GM23338 (cell line): ENCODE measurements around the gene TMEM218. TPM values are rescaled to one million over a fixed set of nuclear protein-coding genes. Genes with fewer than 3 reads are reported as not detected.

Experiments used
- ATAC-seq: fragments of 200-7000 bp; cut with Tn5 transposase; 3 replicates; pipeline ENCODE4 v1.9.1; 2020
- DNase-seq: peaks from one replicate; pipeline ENCODE4 v3.0.0-alpha.2; 2015; ENCODE audit warnings: low spot score
- H2AFZ ChIP-seq: fragments of 200-600 bp; sonication (generic); 2 replicates; pipeline ENCODE4 v1.8.0; 2016; ENCODE audit warnings: antibody characterized with exemption, mild to moderate bottlenecking, moderate library complexity
- H3F3A ChIP-seq: fragments of 200-600 bp; sonication (generic); replicated peaks from 2 replicates; pipeline ENCODE4 v1.8.0; 2017; ENCODE audit warnings: antibody characterized with exemption, mixed run types, low read depth
- H3K27ac ChIP-seq: fragments of 200-600 bp; sonication (generic); 2 replicates; pipeline ENCODE4 v1.6.1; 2016; ENCODE audit warnings: low read depth
- H3K27me3 ChIP-seq: fragments of 200-600 bp; sonication (generic); 2 replicates; pipeline ENCODE4 v1.8.0; 2016; ENCODE audit warnings: mild to moderate bottlenecking, mixed run types, moderate library complexity; ENCODE audit not compliant: insufficient read depth
- H3K36me3 ChIP-seq: fragments of 200-600 bp; sonication (generic); 2 replicates; pipeline ENCODE4 v1.8.0; 2016; ENCODE audit warnings: mild to moderate bottlenecking; ENCODE audit not compliant: insufficient read depth
- H3K4me1 ChIP-seq: fragments of 200-600 bp; sonication (generic); 2 replicates; pipeline ENCODE4 v1.8.0; 2016; ENCODE audit warnings: mild to moderate bottlenecking, moderate library complexity; ENCODE audit not compliant: insufficient read depth
- H3K4me2 ChIP-seq: fragments of 200-600 bp; sonication (generic); 2 replicates; pipeline ENCODE4 v1.7.1; 2017; ENCODE audit warnings: mixed run types
- H3K4me3 ChIP-seq: fragments of 200-600 bp; sonication (generic); 2 replicates; pipeline ENCODE4 v1.6.1; 2016; ENCODE audit warnings: mixed run types
- H3K79me2 ChIP-seq: fragments of 200-600 bp; sonication (generic); replicated peaks from 2 replicates; pipeline ENCODE4 v1.8.0; 2017; ENCODE audit warnings: mild to moderate bottlenecking; ENCODE audit not compliant: insufficient read depth
- H3K9me2 ChIP-seq: fragments of 200-600 bp; sonication (generic); 2 replicates; pipeline ENCODE4 v1.8.0; 2017; ENCODE audit not compliant: insufficient read depth
- H4K20me1 ChIP-seq: fragments of 200-600 bp; sonication (generic); replicated peaks from 2 replicates; pipeline ENCODE4 v1.8.0; 2017; ENCODE audit warnings: mild to moderate bottlenecking; ENCODE audit not compliant: insufficient read depth
- H3K27ac Mint-ChIP-seq: 2 replicates; pipeline ENCODE4 v1.8.0; 2020; ENCODE audit warnings: inconsistent platforms, mild to moderate bottlenecking, moderate library complexity, mixed read lengths
- H3K27me3 Mint-ChIP-seq: 3 replicates; pipeline ENCODE4 v1.8.0; 2022; ENCODE audit warnings: low read depth, mild to moderate bottlenecking, moderate library complexity, mixed read lengths, inconsistent platforms; ENCODE audit not compliant: insufficient read depth, poor library complexity
- H3K36me3 Mint-ChIP-seq: 3 replicates; pipeline ENCODE4 v1.8.0; 2021; ENCODE audit warnings: low read depth, mild to moderate bottlenecking, inconsistent platforms, moderate library complexity, mixed read lengths
- H3K4me1 Mint-ChIP-seq: 3 replicates; pipeline ENCODE4 v1.8.0; 2020; ENCODE audit warnings: mild to moderate bottlenecking, inconsistent platforms, mixed read lengths
- H3K4me3 Mint-ChIP-seq: 3 replicates; pipeline ENCODE4 v1.8.0; 2021; ENCODE audit warnings: moderate library complexity, mild to moderate bottlenecking, inconsistent platforms, mixed read lengths
- H3K9me3 Mint-ChIP-seq: 3 replicates; pipeline ENCODE4 v1.8.0; 2020; ENCODE audit warnings: moderate library complexity, mild to moderate bottlenecking, inconsistent platforms, mixed read lengths
- CREB1 ChIP-seq: fragments of 250-450 bp; sonication (Bioruptor Pico); IDR thresholded peaks from 2 replicates; pipeline ENCODE4 v1.5.0; 2020; ENCODE audit warnings: low read depth, mild to moderate bottlenecking, moderate library complexity
- CTCF ChIP-seq, 2 experiments: fragments of 200-600 bp in 1 of 2; sonication (generic) in 1 of 2; conservative IDR thresholded peaks; 2 replicates each; pipeline versions ENCODE4 v1.5.1 to v1.6.1; 2016 to 2017; ENCODE audit warnings: antibody characterized with exemption in 2 of 2, low read depth in 2 of 2, mild to moderate bottlenecking in 2 of 2, moderate library complexity in 1 of 2
- ETS1 ChIP-seq: IDR thresholded peaks from 2 replicates; pipeline ENCODE4 v1.6.1; 2016; ENCODE audit warnings: antibody characterized with exemption
- EZH2 ChIP-seq: fragments of 200-600 bp; sonication (generic); IDR thresholded peaks from one replicate; pipeline ENCODE4 v1.8.0; 2017; ENCODE audit warnings: antibody characterized with exemption, mild to moderate bottlenecking, low read depth; ENCODE audit not compliant: unreplicated experiment
- EZH2phosphoT487 ChIP-seq: fragments of 200-600 bp; sonication (generic); IDR thresholded peaks from one replicate; pipeline ENCODE4 v1.8.1; 2018; ENCODE audit warnings: antibody characterized with exemption; ENCODE audit not compliant: unreplicated experiment
- JUNB ChIP-seq: IDR thresholded peaks from one replicate; pipeline ENCODE4 v1.6.1; 2016; ENCODE audit warnings: antibody characterized with exemption; ENCODE audit not compliant: unreplicated experiment
- NANOG ChIP-seq: IDR thresholded peaks from 2 replicates; pipeline ENCODE4 v1.6.1; 2016; ENCODE audit warnings: antibody characterized with exemption, borderline replicate concordance
- POLR2AphosphoS5 ChIP-seq: IDR thresholded peaks from 2 replicates; pipeline ENCODE4 v1.6.1; 2016; ENCODE audit warnings: antibody characterized with exemption, low read depth
- REST ChIP-seq: IDR thresholded peaks from one replicate; pipeline ENCODE4 v1.6.1; 2018; ENCODE audit warnings: antibody characterized with exemption; ENCODE audit not compliant: unreplicated experiment
- STAT1 ChIP-seq: IDR thresholded peaks from one replicate; pipeline ENCODE4 v1.6.1; 2016; ENCODE audit warnings: antibody characterized with exemption; ENCODE audit not compliant: unreplicated experiment
- ZNF114 ChIP-seq: fragments of 250-450 bp; sonication (Bioruptor Pico); IDR thresholded peaks from 2 replicates; pipeline ENCODE4 v1.5.0; 2020; ENCODE audit warnings: mild to moderate bottlenecking, moderate library complexity
- ZNF331 ChIP-seq: fragments of 250-450 bp; sonication (Bioruptor Pico); IDR thresholded peaks from 2 replicates; pipeline ENCODE4 v1.5.0; 2020; ENCODE audit warnings: low read depth, mild to moderate bottlenecking, moderate library complexity
- ZNF462 ChIP-seq: fragments of 250-450 bp; sonication (Bioruptor Pico); IDR thresholded peaks from 2 replicates; pipeline ENCODE4 v1.5.0; 2020; ENCODE audit warnings: mild to moderate bottlenecking, moderate library complexity
- polyA plus RNA-seq: library from polyadenylated mRNA; unstranded; fragments of >200 nt; fragmentation: Nextera tagmentation; extraction: Ambion mirVana; gene quantifications from 2 replicates; pipeline ENCODE4 v1.2.1, GENCODE V29; 2016
- total RNA-seq: library from RNA; depleted of rRNA; stranded (reverse); fragments of >200 nt; shearing (Covaris generic); gene quantifications from 2 replicates; pipeline ENCODE4 v1.2.3, GENCODE V29; 2014

Gene TMEM218
- total and polyA plus RNA-seq, 2 experiments from 2014 or later, result 23.7 to 24.2 TPM

DNA sequence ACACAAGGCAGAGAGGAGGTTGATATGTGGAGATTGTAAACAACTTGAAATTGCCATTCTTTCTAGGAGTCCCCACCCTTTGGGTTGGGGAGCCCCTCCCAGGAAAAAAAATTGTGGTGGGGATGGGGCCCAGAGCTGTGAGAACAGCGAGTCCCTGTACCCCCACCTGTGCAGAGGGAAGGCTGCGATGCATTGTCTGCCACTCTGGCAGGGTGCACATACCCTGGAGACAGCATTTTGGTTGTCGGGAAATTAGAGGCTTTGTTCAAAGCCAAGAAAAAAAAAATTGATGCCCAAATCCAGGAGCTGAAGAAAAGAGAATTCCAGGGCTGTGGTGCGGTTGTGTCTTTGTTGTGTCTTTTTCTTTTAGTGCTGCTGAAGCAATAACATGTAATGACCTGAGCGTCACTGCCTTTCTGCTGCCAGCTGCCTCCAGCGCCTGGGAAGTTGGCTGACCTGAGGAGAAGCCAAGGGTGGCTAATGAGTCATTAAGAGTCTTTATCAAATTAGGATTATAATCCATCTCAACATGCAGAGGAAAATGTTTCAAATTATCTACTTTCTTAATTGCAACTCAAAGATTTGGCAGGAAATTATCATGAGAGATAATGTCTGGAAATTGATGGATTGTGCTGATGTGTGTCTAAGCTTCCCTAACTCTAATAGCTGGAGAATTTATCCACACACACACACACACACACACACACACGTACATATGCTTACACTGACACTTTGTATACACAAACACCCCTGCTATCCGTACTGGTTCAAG, 45.1 kb upstream of the TMEM218 start:
- H3K27ac ChIP-seq, result no peak overlapping the region
- no peaks in the 10 kb centered on the region for H3F3A ChIP-seq
- H3K27me3 ChIP-seq, result no peaks in the 10 kb centered on the region; the same call in 1 of the 2 replicates
- Mint-ChIP-seq H3K4me3 (no peak overlapping the region), H3K9me3 (peaks cover 4% of the 10 kb centered on the region; the same call in 1 of the 3 replicates), H3K27ac (no peak overlapping the region), H3K27me3 (no peaks in the 10 kb centered on the region), H3K4me1 (peaks cover 19% of the 10 kb centered on the region), H3K36me3 (peaks cover 3% of the 10 kb centered on the region; the same call in 1 of the 3 replicates)
- H3K4me1 ChIP-seq, result peaks cover 10% of the 10 kb centered on the region; the same call in 1 of the 2 replicates
- TF ChIP-seq CTCF (conservative IDR thresholded peaks at IDR 0.05; ENCODE audit: low read depth in 2 of 2), result no peak
- no peak for TF ChIP-seq POLR2AphosphoS5
- TF ChIP-seq EZH2phosphoT487, result no peak
- no peak for TF ChIP-seq JUNB
- no peak for TF ChIP-seq STAT1
- TF ChIP-seq NANOG, result no peak
- no peak for TF ChIP-seq ETS1
- no peak for TF ChIP-seq EZH2
- no peak for TF ChIP-seq REST
- no peak for TF ChIP-seq ZNF114
- TF ChIP-seq ZNF462 (CRISPR knock-in tag), result no peak
- no peak for TF ChIP-seq ZNF331
- no peak for TF ChIP-seq CREB1 (CRISPR knock-in tag)
- no peaks in the 10 kb centered on the region for H3K36me3 ChIP-seq
- no peak overlapping the region for H2AFZ ChIP-seq
- no peak overlapping the region for H3K4me2 ChIP-seq
- DNase-seq (no peak), ATAC-seq (no peak)
- H3K4me3 ChIP-seq, result no peak overlapping the region
- H3K79me2 ChIP-seq, result no peaks in the 10 kb centered on the region
- H3K9me2 ChIP-seq, result no peaks in the 10 kb centered on the region
- no peaks in the 10 kb centered on the region for H4K20me1 ChIP-seq
